Germinal center (tissue), 1 donor: Measurements from ENCODE around the gene LAMA5.
"Not testable (repeated sequence)": the region's sequence is repeated elsewhere in the genome, so short reads cannot be mapped to it uniquely, and the experiment has no call there.

Experiments used
- DNase-seq: peaks from one replicate; pipeline ENCODE4 v3.0.0; 2012; ENCODE audit warnings: mixed read lengths, low spot score

The LAMA5 gene

GRCh38 chr20:62390317-62391164, 23.4 kb upstream of the LAMA5 start:
- no peak for DNase-seq

- DNase-seq, result no peak
Observed at GRCh38 chr20:62389601-62390087, 22.5 kb upstream of the LAMA5 start.

- no peak for DNase-seq
Observed at GRCh38 chr20:62388839-62389600, 21.9 kb upstream of the LAMA5 start.

GRCh38 chr20:62387933-62388635, 21.0 kb upstream of the LAMA5 start:
- DNase-seq, result no peak

- DNase-seq, result no peak
Observed at GRCh38 chr20:62387219-62387913, 20.3 kb upstream of the LAMA5 start.

GRCh38 chr20:62386383-62387218, 19.5 kb upstream of the LAMA5 start, which contains the start of gene RPS21:
TSS of gene RPS21 (plus strand) at chr20:62387103. CDS start at chr20:62387339, 236 bp downstream.
- DNase-seq, result peak; percentile 91

- DNase-seq, result peak; percentile 80
Observed at GRCh38 chr20:62382306-62383198, 15.4 kb upstream of the LAMA5 start.

- no peak for DNase-seq
Observed at GRCh38 chr20:62381842-62382241, 14.7 kb upstream of the LAMA5 start.

GRCh38 chr20:62381202-62381797, 14.2 kb upstream of the LAMA5 start:
- no peak for DNase-seq

GRCh38 chr20:62378215-62378614, 11.1 kb upstream of the LAMA5 start:
- no peak for DNase-seq

- no peak for DNase-seq
Observed at GRCh38 chr20:62377615-62378178, 10.6 kb upstream of the LAMA5 start.

- no peak for DNase-seq
Observed at GRCh38 chr20:62377064-62377461, 10.0 kb upstream of the LAMA5 start.

GRCh38 chr20:62376112-62377063, 9.3 kb upstream of the LAMA5 start:
- DNase-seq, result no peak

- no peak for DNase-seq
Observed at GRCh38 chr20:62374331-62375152, 7.4 kb upstream of the LAMA5 start.

GRCh38 chr20:62373631-62374179, 6.6 kb upstream of the LAMA5 start:
- not testable (repeated sequence) for DNase-seq
